MM.1S (cell line): ENCODE data around the gene PALD1.

Experiments used
- EZH2 ChIP-seq: fragments of 300-600 bp; sonication (generic); optimal IDR thresholded peaks from 2 replicates; pipeline ENCODE3; 2017; ENCODE audit warnings: low read depth, mild to moderate bottlenecking, antibody characterized with exemption, low read length, mixed read lengths
- EZH2phosphoT487 ChIP-seq: fragments of 300-600 bp; sonication (generic); IDR thresholded peaks from 2 replicates; pipeline ENCODE4 v1.6.1; 2018; ENCODE audit warnings: antibody characterized with exemption, low read length
- TF ChIP-seq, protein P1 (sequence below): fragments of 300-600 bp; sonication (generic); IDR thresholded peaks from 2 replicates; pipeline ENCODE4 v1.5.1; 2016; ENCODE audit warnings: antibody characterized with exemption, low read length, mixed read lengths

DNA sequence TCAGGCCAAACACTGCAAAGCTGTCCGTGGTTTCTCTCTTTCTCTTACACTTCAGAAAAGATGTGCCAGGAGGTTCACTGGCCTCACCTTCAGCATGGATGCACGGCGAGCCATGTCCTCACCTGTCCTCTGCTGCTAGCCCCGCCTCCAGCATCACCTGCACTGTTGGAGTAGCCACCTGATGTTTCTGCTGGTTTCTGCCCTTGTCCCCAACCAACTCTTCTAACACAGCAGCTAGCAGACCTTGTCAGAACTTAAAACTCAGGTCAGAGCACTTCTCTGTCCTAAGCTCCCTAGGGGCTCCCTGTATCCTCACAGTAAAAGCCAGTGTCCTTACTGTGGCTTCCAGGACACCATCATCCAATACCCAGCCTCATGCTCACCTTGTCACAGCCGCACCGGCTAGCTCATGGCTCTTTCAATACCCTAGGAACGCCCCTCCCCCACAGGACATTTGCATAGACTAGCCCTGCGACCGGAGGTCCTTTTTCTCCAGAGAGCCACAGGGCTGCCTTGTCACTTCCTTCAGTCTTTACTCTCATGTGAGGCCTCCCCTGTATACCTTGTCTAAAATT is 15.2 kb downstream of the PALD1 start:
- TF ChIP-seq, protein P1, sequence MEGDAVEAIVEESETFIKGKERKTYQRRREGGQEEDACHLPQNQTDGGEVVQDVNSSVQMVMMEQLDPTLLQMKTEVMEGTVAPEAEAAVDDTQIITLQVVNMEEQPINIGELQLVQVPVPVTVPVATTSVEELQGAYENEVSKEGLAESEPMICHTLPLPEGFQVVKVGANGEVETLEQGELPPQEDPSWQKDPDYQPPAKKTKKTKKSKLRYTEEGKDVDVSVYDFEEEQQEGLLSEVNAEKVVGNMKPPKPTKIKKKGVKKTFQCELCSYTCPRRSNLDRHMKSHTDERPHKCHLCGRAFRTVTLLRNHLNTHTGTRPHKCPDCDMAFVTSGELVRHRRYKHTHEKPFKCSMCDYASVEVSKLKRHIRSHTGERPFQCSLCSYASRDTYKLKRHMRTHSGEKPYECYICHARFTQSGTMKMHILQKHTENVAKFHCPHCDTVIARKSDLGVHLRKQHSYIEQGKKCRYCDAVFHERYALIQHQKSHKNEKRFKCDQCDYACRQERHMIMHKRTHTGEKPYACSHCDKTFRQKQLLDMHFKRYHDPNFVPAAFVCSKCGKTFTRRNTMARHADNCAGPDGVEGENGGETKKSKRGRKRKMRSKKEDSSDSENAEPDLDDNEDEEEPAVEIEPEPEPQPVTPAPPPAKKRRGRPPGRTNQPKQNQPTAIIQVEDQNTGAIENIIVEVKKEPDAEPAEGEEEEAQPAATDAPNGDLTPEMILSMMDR, result no peak
- TF ChIP-seq EZH2, result no peak
- no peak for TF ChIP-seq EZH2phosphoT487
